Measurements from ENCODE around the gene FAM114A1. TPM values are rescaled to one million over a fixed set of nuclear protein-coding genes. Genes with fewer than 3 reads are reported as not detected.

The FAM114A1 gene
- total RNA-seq, 1 donor from 2014 or later, result 159 TPM

GRCh38 chr4:38889143-38889542 is 21.5 kb downstream of the FAM114A1 start:
- Histone ChIP-seq H3K4me1 (ENCODE audit: insufficient read depth, low read length) (peaks cover 28% of the 10 kb centered on the region), H3K27me3 (ENCODE audit: insufficient read depth, low read length) (no peaks in the 10 kb centered on the region), H3K36me3 (ENCODE audit: insufficient read depth, low read length) (peaks cover 40% of the 10 kb centered on the region), H3K4me2 (ENCODE audit: low read length) (peak overlapping the region; percentile 71), H3K9me3 (ENCODE audit: insufficient read depth, low read depth, low read length) (no peaks in the 10 kb centered on the region), H3K79me2 (ENCODE audit: insufficient read depth, low read length) (peaks cover 57% of the 10 kb centered on the region), H2AFZ (ENCODE audit: low read depth, low read length) (no peak overlapping the region), H3K27ac (ENCODE audit: low read depth, low read length) (peak overlapping the region; percentile 92), H4K20me1 (ENCODE audit: insufficient read depth, low read length) (peaks cover 14% of the 10 kb centered on the region), H3K4me3 (ENCODE audit: insufficient read depth, low read depth, low read length) (peak overlapping the region; percentile 15), H3K9ac (ENCODE audit: low read length) (peak overlapping the region; percentile 68)
- FAIRE-seq (peak; percentile 76), DNase-seq (ENCODE audit: low read depth) (peak; percentile 93)
- H3K9me3 Mint-ChIP-seq (ENCODE audit: unreplicated experiment), result no peaks in the 10 kb centered on the region
- H3K36me3 Mint-ChIP-seq (ENCODE audit: low read depth, unreplicated experiment), result peaks cover 29% of the 10 kb centered on the region
- peaks cover 38% of the 10 kb centered on the region for H3K4me1 Mint-ChIP-seq (ENCODE audit: low read depth, unreplicated experiment)
- no peaks in the 10 kb centered on the region for H3K27me3 Mint-ChIP-seq (ENCODE audit: low read depth, unreplicated experiment)
- no peak for TF ChIP-seq CTCF (IDR thresholded peaks at IDR 0.05; ENCODE audit: insufficient read depth, low read depth, low read length)
- TF ChIP-seq EZH2 (IDR thresholded peaks at IDR 0.05; ENCODE audit: insufficient read depth, low read length), result no peak
- peak overlapping the region; percentile 97 for H3K27ac Mint-ChIP-seq (ENCODE audit: unreplicated experiment)
- peak overlapping the region; percentile 41 for H3K4me3 Mint-ChIP-seq (ENCODE audit: unreplicated experiment)

GRCh38 chr4:38891051-38891983 is 23.7 kb downstream of the FAM114A1 start:
- Histone ChIP-seq H3K4me1 (ENCODE audit: insufficient read depth, low read length) (peaks cover 35% of the 10 kb centered on the region), H3K27me3 (ENCODE audit: insufficient read depth, low read length) (no peaks in the 10 kb centered on the region), H3K79me2 (ENCODE audit: insufficient read depth, low read length) (peaks cover 55% of the 10 kb centered on the region), H3K36me3 (ENCODE audit: insufficient read depth, low read length) (peaks cover 57% of the 10 kb centered on the region), H4K20me1 (ENCODE audit: insufficient read depth, low read length) (peaks cover 24% of the 10 kb centered on the region), H2AFZ (ENCODE audit: low read depth, low read length) (no peak overlapping the region), H3K27ac (ENCODE audit: low read depth, low read length) (peak overlapping the region; percentile 92), H3K4me3 (ENCODE audit: insufficient read depth, low read depth, low read length) (no peak overlapping the region), H3K4me2 (ENCODE audit: low read length) (peak overlapping the region; percentile 71), H3K9ac (ENCODE audit: low read length) (peak overlapping the region; percentile 41), H3K9me3 (ENCODE audit: insufficient read depth, low read depth, low read length) (no peaks in the 10 kb centered on the region)
- FAIRE-seq (no peak), DNase-seq (ENCODE audit: low read depth) (no peak)
- no peaks in the 10 kb centered on the region for H3K9me3 Mint-ChIP-seq (ENCODE audit: unreplicated experiment)
- H3K4me1 Mint-ChIP-seq (ENCODE audit: low read depth, unreplicated experiment), result peaks cover 41% of the 10 kb centered on the region
- H3K36me3 Mint-ChIP-seq (ENCODE audit: low read depth, unreplicated experiment), result peaks cover 30% of the 10 kb centered on the region
- H3K27me3 Mint-ChIP-seq (ENCODE audit: low read depth, unreplicated experiment), result no peaks in the 10 kb centered on the region
- TF ChIP-seq CTCF (IDR thresholded peaks at IDR 0.05; ENCODE audit: insufficient read depth, low read depth, low read length), result no peak
- TF ChIP-seq EZH2 (IDR thresholded peaks at IDR 0.05; ENCODE audit: insufficient read depth, low read length), result no peak
- H3K27ac Mint-ChIP-seq (ENCODE audit: unreplicated experiment), result peak overlapping the region; percentile 97
- no peak overlapping the region for H3K4me3 Mint-ChIP-seq (ENCODE audit: unreplicated experiment)
